ENCODE measurements around the gene ANO2.

GRCh38 chr12:5575987-5576386, 369.1 kb downstream of the ANO2 start:
- no peak for TF ChIP-seq TAF1 (IDR thresholded peaks at IDR 0.05; ENCODE audit: low read depth)
- TF ChIP-seq RAD21 (IDR thresholded peaks at IDR 0.05; ENCODE audit: low read depth): no peak
- TF ChIP-seq TEAD4 (IDR thresholded peaks at IDR 0.05): no peak
- TF ChIP-seq EGR1 (IDR thresholded peaks at IDR 0.05): no peak
- TF ChIP-seq REST (IDR thresholded peaks at IDR 0.05; ENCODE audit: low read depth): no peak
- no peak for TF ChIP-seq EP300 (IDR thresholded peaks at IDR 0.05; ENCODE audit: borderline replicate concordance)
- TF ChIP-seq MAX (IDR thresholded peaks at IDR 0.05): no peak
- no peak for TF ChIP-seq NFIC (IDR thresholded peaks at IDR 0.05)
- TF ChIP-seq YY1 (IDR thresholded peaks at IDR 0.05; ENCODE audit: low read depth): no peak
- TF ChIP-seq CEBPB (IDR thresholded peaks at IDR 0.05): no peak
- TF ChIP-seq ZBTB7A (IDR thresholded peaks at IDR 0.05; ENCODE audit: low read depth): no peak
